GM12878 (cell line): ENCODE data around the gene ABI3. TPM values are rescaled to one million over a fixed set of nuclear protein-coding genes. Genes with fewer than 3 reads are reported as not detected.

Experiments used
- ATAC-seq: fragments of 200-7000 bp; cut with Tn5 transposase; 3 replicates; pipeline ENCODE4 v1.9.1; 2020; ENCODE audit warnings: mild to moderate bottlenecking, moderate library complexity
- Bru-seq: library from RNA; stranded (reverse); fragments of 400-500 nt; gene quantifications from one replicate; lab custom pipeline; 2021; lab: Mats Ljungman, UMichigan
- BruChase-seq, 2 experiments: library from RNA; stranded (reverse); fragments of 400-500 nt; gene quantifications; one replicate each; lab custom pipeline; 2021; lab: Mats Ljungman, UMichigan
- BruUV-seq: library from RNA; stranded (reverse); fragments of 400-500 nt; replicated peaks from 2 replicates; lab custom pipeline; 2021; lab: Mats Ljungman, UMichigan
- CTCF ChIA-PET: fragments of 300-600 bp; sonication (Branson Sonifier 250); formaldehyde crosslinking; extraction: SDS; loops from one replicate; lab custom pipeline; 2021; ENCODE audit warnings: inconsistent platforms; lab: Yijun Ruan, JAX
- POLR2A ChIA-PET: fragments of 350-600 bp; formaldehyde crosslinking; extraction: SDS; loops from one replicate; lab custom pipeline; 2021; ENCODE audit warnings: inconsistent platforms; lab: Charles Lee
- RAD21 ChIA-PET: fragments of 300-600 bp; sonication (Branson Sonifier 250); formaldehyde crosslinking; loops from one replicate; lab custom pipeline; 2023; ENCODE audit warnings: antibody characterized with exemption; ENCODE audit not compliant: unreplicated experiment; lab: Charles Lee
- SMC1A ChIA-PET: fragments of 300-600 bp; sonication (Branson Sonifier 250); formaldehyde crosslinking; loops from one replicate; lab custom pipeline; 2023; ENCODE audit not compliant: unreplicated experiment, uncharacterized antibody; lab: Charles Lee
- DNase-seq: peaks from one replicate; pipeline ENCODE4 v3.0.0-alpha.2; 2011; ENCODE audit warnings: low read depth, low spot score
- FAIRE-seq: peaks from 3 replicates; lab custom pipeline; 2011; peaks lifted over from hg19 to GRCh38; lab: Jason Lieb, UNC
- H2AFZ ChIP-seq: 2 replicates; pipeline ENCODE4 v1.6.0; 2011; ENCODE audit warnings: low read depth, low read length, control low read depth; ENCODE audit not compliant: control insufficient read depth
- H3K27ac ChIP-seq: 2 replicates; pipeline ENCODE4 v1.5.1; 2011; ENCODE audit warnings: control low read depth; ENCODE audit not compliant: control insufficient read depth, insufficient read depth
- H3K27me3 ChIP-seq, 2 experiments: replicated peaks in 1 of 2; 2 replicates each; pipeline versions ENCODE4 v1.6.0 to v1.6.1; 2011; ENCODE audit warnings: low read length in 1 of 2; ENCODE audit not compliant: control insufficient read depth in 2 of 2, insufficient read depth in 2 of 2
- H3K36me3 ChIP-seq, 2 experiments: 2 replicates each; pipeline ENCODE4 v1.5.1; 2011; ENCODE audit warnings: low read length in 1 of 2; ENCODE audit not compliant: control insufficient read depth in 2 of 2, insufficient read depth in 2 of 2
- H3K4me1 ChIP-seq: 2 replicates; pipeline ENCODE4 v1.6.1; 2011; ENCODE audit warnings: mild to moderate bottlenecking, low read length, moderate library complexity, mixed read lengths; ENCODE audit not compliant: control insufficient read depth, insufficient read depth
- H3K4me2 ChIP-seq: 2 replicates; pipeline ENCODE4 v1.6.0; 2011; ENCODE audit warnings: control low read depth; ENCODE audit not compliant: control insufficient read depth, insufficient read depth
- H3K4me3 ChIP-seq: fragments of 200-600 bp; sonication (generic); 2 replicates; pipeline ENCODE4 v1.5.1; 2016
- H3K79me2 ChIP-seq: 2 replicates; pipeline ENCODE4 v1.6.0; 2011; ENCODE audit warnings: low read length; ENCODE audit not compliant: control insufficient read depth, insufficient read depth
- H3K9ac ChIP-seq: 2 replicates; pipeline ENCODE4 v1.8.0; 2011; ENCODE audit warnings: low read length, control low read depth, mixed read lengths; ENCODE audit not compliant: control insufficient read depth, insufficient read depth
- H3K9me3 ChIP-seq: replicated peaks from 3 replicates; pipeline ENCODE4 v1.5.1; 2011; ENCODE audit warnings: mild to moderate bottlenecking, low read length; ENCODE audit not compliant: control insufficient read depth, insufficient read depth
- H4K20me1 ChIP-seq: 2 replicates; pipeline ENCODE4 v1.6.0; 2011; ENCODE audit not compliant: control insufficient read depth, insufficient read depth
- BACH1 ChIP-seq: fragments of 450-650 bp; IDR thresholded peaks from 2 replicates; pipeline ENCODE4 v1.6.1; 2017; ENCODE audit warnings: mild to moderate bottlenecking, borderline replicate concordance
- CEBPZ ChIP-seq: fragments of 150-350 bp; IDR thresholded peaks from 2 replicates; pipeline ENCODE4 v1.6.1; 2016; ENCODE audit warnings: low read depth, low read length
- LARP7 ChIP-seq: fragments of 450-650 bp; IDR thresholded peaks from 2 replicates; pipeline ENCODE4 v1.6.1; 2017; ENCODE audit warnings: mild to moderate bottlenecking
- MTA2 ChIP-seq: fragments of 450-650 bp; IDR thresholded peaks from 2 replicates; pipeline ENCODE4 v1.6.1; 2016; ENCODE audit warnings: low read depth, mild to moderate bottlenecking, moderate library complexity
- NFYA ChIP-seq: IDR thresholded peaks from 2 replicates; pipeline ENCODE4 v1.6.1; 2011; ENCODE audit warnings: low read depth, mild to moderate bottlenecking, low read length, improper control_type of control experiment, borderline replicate concordance
- NR2C2 ChIP-seq: IDR thresholded peaks from 2 replicates; pipeline ENCODE4 v1.6.1; 2011; ENCODE audit warnings: borderline replicate concordance, low read depth; ENCODE audit not compliant: control insufficient read depth, insufficient read length
- RELB ChIP-seq: fragments of 450-650 bp; IDR thresholded peaks from 2 replicates; pipeline ENCODE4 v1.6.1; 2017; ENCODE audit warnings: low read depth, mild to moderate bottlenecking, moderate library complexity
- SREBF1 ChIP-seq: IDR thresholded peaks from 2 replicates; pipeline ENCODE4 v1.6.1; 2012; ENCODE audit warnings: mild to moderate bottlenecking, low read length
- SUPT20H ChIP-seq: IDR thresholded peaks from 2 replicates; pipeline ENCODE4 v1.6.1; 2011; ENCODE audit warnings: low read depth, mild to moderate bottlenecking, low read length, moderate library complexity, borderline replicate concordance; ENCODE audit not compliant: control insufficient read depth
- TCF3 ChIP-seq: IDR thresholded peaks from 2 replicates; pipeline ENCODE4 v1.6.1; 2012; ENCODE audit warnings: low read depth, mild to moderate bottlenecking, low read length, borderline replicate concordance; ENCODE audit not compliant: insufficient read depth
- ZNF207 ChIP-seq: fragments of 450-650 bp; IDR thresholded peaks from 2 replicates; pipeline ENCODE4 v1.6.1; 2014; ENCODE audit warnings: antibody characterized with exemption, mild to moderate bottlenecking, borderline replicate concordance
- ZNF24 ChIP-seq: fragments of 450-650 bp; IDR thresholded peaks from 2 replicates; pipeline ENCODE4 v1.6.1; 2017; ENCODE audit warnings: antibody characterized with exemption, mild to moderate bottlenecking
- WGBS: methylation state at CpG from one replicate; pipeline ENCODE4 v1.1.6; 2016; ENCODE audit warnings: low lambda C conversion rate; ENCODE audit not compliant: insufficient replicate concordance, insufficient coverage; ENCODE audit errors: missing lambda C conversion rate; 5-methylcytosine and 5-hydroxymethylcytosine counted together
- in situ Hi-C: fragments of 300-500 bp; cut with MboI; formaldehyde crosslinking; loops from 9 replicates; pipeline ENCODE4 v1.14.3; 2018; ENCODE audit warnings: mixed read lengths
- intact Hi-C: fragments of 100-400 bp; cut with micrococcal nuclease; formaldehyde crosslinking; loops from one replicate; pipeline ENCODE4 v1.14.2; 2022; ENCODE audit not compliant: unreplicated experiment
- long read RNA-seq, 2 experiments: library from polyadenylated mRNA; unstranded; transcript quantifications; one replicate each; pipeline ENCODE4 v2.0.0, GENCODE V29; 2019 to 2020
- polyA minus RNA-seq, 3 experiments: library from RNA; depleted of rRNA, polyadenylated mRNA; stranded (reverse); fragments of >200 nt; gene quantifications; 2 replicates each; pipeline ENCODE4 v1.2.3, GENCODE V29; 2011
- polyA plus RNA-seq, 11 experiments: library from polyadenylated mRNA; depleted of rRNA in 4 of 11; unstranded in 6 of 11; stranded (reverse) in 5 of 11; fragments of >200 nt; fragmentation: Nextera tagmentation in 4 of 11; fragmentation: Illumina TruSeq in 1 of 11; extraction: Ambion mirVana in 4 of 11; extraction: Trizol in 1 of 11; gene quantifications; 1 replicate in 1 of 11; 2 replicates in 10 of 11; pipeline versions ENCODE4 v1.2.1 to v1.2.3, GENCODE V29; 2011 to 2016; ENCODE audit warnings: inconsistent platforms in 2 of 11, missing spikeins in 2 of 11, low read depth in 1 of 11
- total RNA-seq, 4 experiments: library from RNA; depleted of rRNA in 3 of 4; stranded (reverse); fragments of >200 nt in 3 of 4; fragmentation: Illumina TruSeq in 1 of 4; extraction: Trizol in 1 of 4; gene quantifications; 2 replicates each; pipeline versions ENCODE4 v1.2.1 to v1.2.3, GENCODE V29; 2013 to 2021

The ABI3 gene
- total RNA-seq (2013; cell fraction: nucleolus; rRNA removed) = 150 and 188 TPM in 2 replicates
- 44.8 and 51.9 TPM in 2 replicates for total RNA-seq (2014; rRNA removed)
- 19.8 and 20.3 TPM in 2 replicates for total RNA-seq (2014; rRNA removed; fragmentation: Illumina TruSeq; extraction: Trizol)
- 64.8 and 67.0 TPM in 2 replicates for total RNA-seq (2021)
- polyA plus RNA-seq (2011; ENCODE audit: low read depth) = 16.5 TPM
- 25.8 and 70.6 TPM in 2 replicates for polyA plus RNA-seq (2011; rRNA removed)
- polyA plus RNA-seq (2011; cell fraction: cytosol; rRNA removed) = 71.2 and 98.3 TPM in 2 replicates
- 84.5 and 115 TPM in 2 replicates for polyA plus RNA-seq (2011; cell fraction: nucleus; rRNA removed)
- 33.9 and 42.3 TPM in 2 replicates for polyA plus RNA-seq (2012)
- 11.3 and 24.5 TPM in 2 replicates for polyA plus RNA-seq (2014; fragmentation: Illumina TruSeq; extraction: Trizol)
- 10 to 100 TPM; 13.4 to 21.7 TPM for polyA plus RNA-seq (2014; fragmentation: Nextera tagmentation; extraction: Ambion mirVana)
- polyA plus RNA-seq (2014; rRNA removed) = 50.4 and 63.4 TPM in 2 replicates
- 100 to 1,000 TPM; 105 to 109 TPM for polyA plus RNA-seq (2016; fragmentation: Nextera tagmentation; extraction: Ambion mirVana)
- polyA minus RNA-seq (2011; rRNA and poly(A)+ RNA removed) = 57.6 and 93.4 TPM in 2 replicates
- 38.8 and 42.9 TPM in 2 replicates for polyA minus RNA-seq (2011; cell fraction: cytosol; rRNA and poly(A)+ RNA removed)
- 53.8 and 102 TPM in 2 replicates for polyA minus RNA-seq (2011; cell fraction: nucleus; rRNA and poly(A)+ RNA removed)
- Bru-seq, nascent RNA = percentile 93 among the genes with signal in this experiment
- BruChase-seq, experiment 1, labeled RNA remaining after a 6-hour chase = percentile 84 among the genes with signal in this experiment
- BruChase-seq, experiment 2, labeled RNA remaining after a 2-hour chase = percentile 81 among the genes with signal in this experiment
- long read RNA-seq, experiment 1, transcript ABI3-201 (8 exons, 2,109 nt) = major isoform, 126 of 151 reads
- long read RNA-seq, experiment 1, partial matches to known transcripts = 7 of 151 reads
- long read RNA-seq, experiment 1, other reads (novel, unspliced or antisense) = 16 of 151 reads
- long read RNA-seq, experiment 2, partial matches to known transcripts = 3 of 9 reads
- long read RNA-seq, experiment 2, other reads (novel, unspliced or antisense) = 4 of 9 reads

- 0% methylated on average over 19 of the region's 22 CpGs for WGBS
- Histone ChIP-seq H4K20me1 (no peaks in the 10 kb centered on the region), H3K4me3 (peak within 1 kb of the TSS; percentile 98), H3K9me3 (no peaks in the 10 kb centered on the region), H3K9ac (peak within 1 kb of the TSS; percentile 98), H3K27me3 (no peaks in the 10 kb centered on the region), H3K79me2 (peaks cover 65% of the 10 kb centered on the region), H3K4me2 (peak within 1 kb of the TSS; percentile 94), H2AFZ (peak within 1 kb of the TSS; percentile 35), H3K36me3 (peaks cover 0 to 5% of the 10 kb centered on the region in 2 experiments; a peak in 1 of 4 replicates), H3K27ac (peak within 1 kb of the TSS; percentile 96), H3K4me1 (peaks cover 29% of the 10 kb centered on the region)
- ChIA-PET POLR2A (interaction anchor here (0.9 to 13.2 kb wide), 5 partner anchors 12 to 347 kb away, joined by 3 to 537 read pairs (median 10); no protein-coding TSS in a partner anchor), CTCF (interaction anchor here (0.6 to 3.8 kb wide), 7 partner anchors 10 to 537 kb away, joined by 3 to 19 read pairs (median 8); no protein-coding TSS in a partner anchor), RAD21 (interaction anchor here (1.0 to 13.4 kb wide), 4 partner anchors 8 to 16 kb away, joined by 3 to 355 read pairs (median 28); no protein-coding TSS in a partner anchor), SMC1A (interaction anchor here (0.6 to 16.8 kb wide), 6 partner anchors 8 to 30 kb away, joined by 3 to 354 read pairs (median 4); no protein-coding TSS in a partner anchor)
- BruUV-seq = no TSS peak
- in situ Hi-C loops (no loop called here), intact Hi-C loops (loop anchor here (1.0 kb wide), 1 partner anchor 16 kb away; no protein-coding TSS in a partner anchor)
- FAIRE-seq = peak; percentile 86
- DNase-seq = peak; percentile 92
- ATAC-seq = peak; percentile 90
- TF ChIP-seq SUPT20H = no peak
- TF ChIP-seq NR2C2 = no peak
- TF ChIP-seq ZNF24 = no peak
- TF ChIP-seq LARP7 = peak; percentile 66
- no peak for TF ChIP-seq NFYA
- TF ChIP-seq SREBF1 = no peak
- TF ChIP-seq CEBPZ = no peak
- TF ChIP-seq BACH1 = peak; percentile 85
- peak; percentile 23; the same call in 1 of the 2 replicates for TF ChIP-seq ZNF207
- peak; percentile 42 for TF ChIP-seq MTA2
- TF ChIP-seq RELB = peak; percentile 66
- TF ChIP-seq TCF3 = peak; percentile 67
Measured at GRCh38 chr17:49210158-49211029, at the start of gene ABI3, which contains the start of gene GNGT2. Gene ABI3, plus strand, starts transcription at chr17:49210707. Its CDS starts 18 bp downstream, at chr17:49210725. Gene GNGT2, minus strand, starts transcription at chr17:49210574. Its CDS starts 3,152 bp downstream, at chr17:49207422.
